GM11168 (cell line): ENCODE results near the gene ADAMTS16.

Source experiments
- in situ Hi-C: fragments of 300-500 bp; cut with MboI; formaldehyde crosslinking; loops from one replicate; pipeline ENCODE4 v1.12.0; 2022; ENCODE audit warnings: low sequenced_read_pairs; ENCODE audit not compliant: unreplicated experiment

ADAMTS16 gene

DNA sequence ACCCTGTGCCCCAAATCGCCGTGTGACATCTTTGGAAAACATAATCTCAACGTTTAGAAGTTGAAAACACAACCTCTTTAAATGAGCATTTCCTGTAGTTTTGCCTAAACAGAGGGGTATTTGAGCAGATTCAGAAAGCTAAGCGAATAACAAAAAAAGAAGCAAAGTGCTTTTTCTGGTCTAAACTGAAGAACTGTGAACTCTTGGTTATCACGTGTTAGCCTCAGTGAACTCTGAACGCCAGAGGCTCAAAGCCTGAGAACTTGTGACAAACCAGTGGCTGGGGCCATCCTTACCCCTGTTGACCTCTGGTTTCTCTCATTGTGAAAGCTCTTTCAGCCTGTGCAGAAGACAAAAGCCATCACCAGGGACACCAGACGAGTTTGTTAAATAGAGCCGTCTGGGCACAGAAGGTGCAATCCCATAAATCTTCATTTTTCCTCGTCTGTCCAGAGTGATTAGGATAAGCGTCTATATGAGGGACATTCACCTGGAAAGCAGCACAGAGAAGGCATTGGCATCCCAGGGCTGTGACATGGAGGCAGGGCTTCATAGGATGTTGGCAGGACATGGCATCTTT, 220.9 kb downstream of the ADAMTS16 start:
- in situ Hi-C loops = no loop called here

GRCh38 chr5:5363045-5363444, 222.9 kb downstream of the ADAMTS16 start:
- in situ Hi-C loops = no loop called here

- in situ Hi-C loops = no loop called here
These were observed 224.8 kb downstream of the ADAMTS16 start for GRCh38 chr5:5364932-5365331.

DNA sequence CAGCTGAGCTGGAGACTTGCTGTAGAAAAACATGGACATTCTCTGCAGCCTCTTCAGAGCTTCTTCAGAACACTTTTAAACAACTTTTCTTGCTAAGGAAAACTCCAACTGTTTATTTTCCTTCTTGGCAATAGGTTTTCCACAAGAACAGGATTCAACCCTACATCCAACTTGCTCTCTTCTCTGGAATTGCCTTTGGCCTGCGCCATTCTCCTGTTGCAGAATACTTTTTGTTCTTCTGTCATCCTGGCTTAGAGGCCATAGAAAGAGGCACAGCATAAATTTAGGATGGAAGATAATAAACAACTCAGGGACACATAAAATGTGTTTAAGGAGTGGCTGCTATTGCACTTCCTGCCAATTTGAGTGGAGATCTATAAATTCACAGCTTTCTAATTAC, 227.6 kb downstream of the ADAMTS16 start:
- in situ Hi-C loops = no loop called here

- in situ Hi-C loops = no loop called here
These were observed 229.0 kb downstream of the ADAMTS16 start for GRCh38 chr5:5369051-5369605.
